ENCODE results near the gene DHX35. TPM values are rescaled to one million over a fixed set of nuclear protein-coding genes. Genes with fewer than 3 reads are reported as not detected.
"Not testable (repeated sequence)": the region's sequence is repeated elsewhere in the genome, so short reads cannot be mapped to it uniquely, and the experiment has no call there.

Gene DHX35
- total RNA-seq, 1 experiment from 2014 or later = 29.5 TPM

DNA sequence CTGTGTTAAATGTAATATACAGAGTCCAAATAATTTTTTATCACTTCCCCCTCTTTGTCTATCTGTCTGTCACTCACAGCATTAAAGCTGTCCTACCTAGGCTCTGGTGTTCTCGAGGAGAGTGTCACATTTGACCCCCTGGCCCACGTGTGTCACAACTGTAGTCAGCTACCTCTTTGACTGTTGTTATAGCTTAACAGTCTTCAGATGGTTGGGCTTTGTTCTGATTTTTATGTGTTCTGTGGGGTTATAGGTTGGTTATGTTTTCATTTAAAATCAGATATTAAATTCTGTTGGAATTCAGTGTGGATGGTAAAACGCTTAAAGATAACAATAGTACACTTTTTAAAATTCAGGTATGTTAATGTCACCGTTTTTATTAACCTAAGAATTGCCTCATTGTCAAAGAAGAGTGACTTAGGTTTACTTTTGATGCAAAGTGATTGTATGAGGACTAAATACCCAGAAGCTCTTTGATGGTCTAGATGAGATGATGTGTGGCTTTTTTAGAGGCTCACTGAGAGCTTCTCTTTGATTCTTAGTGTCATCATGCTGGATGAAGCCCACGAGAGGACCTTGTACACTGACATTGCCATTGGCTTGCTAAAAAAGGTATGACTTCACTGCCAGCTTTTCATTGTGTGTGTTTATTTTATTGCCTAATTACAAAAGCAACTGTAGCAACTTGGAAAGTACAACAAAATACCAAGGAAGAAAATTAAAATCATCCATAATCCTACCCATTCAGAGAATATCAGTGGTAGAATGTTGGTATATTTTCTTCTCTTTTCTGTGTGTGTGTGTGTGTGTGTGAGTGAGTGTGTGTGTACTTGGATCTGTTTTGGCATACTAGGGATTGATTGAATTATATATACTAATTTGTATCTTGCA is 29.9 kb downstream of the DHX35 start:
- intact Hi-C loops (cut with micrococcal nuclease; ENCODE audit: unreplicated experiment) = no loop called here
- Mint-ChIP-seq H3K36me3 (ENCODE audit: insufficient read depth, unreplicated experiment) (peaks cover 34% of the 10 kb centered on the region), H3K4me1 (ENCODE audit: low read depth, unreplicated experiment) (no peaks in the 10 kb centered on the region), H3K27ac (ENCODE audit: unreplicated experiment) (no peak overlapping the region), H3K4me3 (ENCODE audit: unreplicated experiment) (no peak overlapping the region), H3K9me3 (ENCODE audit: unreplicated experiment) (no peaks in the 10 kb centered on the region), H3K27me3 (ENCODE audit: insufficient read depth, unreplicated experiment) (no peaks in the 10 kb centered on the region)
- Histone ChIP-seq H3K4me1 (no peaks in the 10 kb centered on the region), H3K9me3 (no peaks in the 10 kb centered on the region), H3K27me3 (replicated peaks; ENCODE audit: control insufficient read depth, insufficient read depth, low read length) (no peaks in the 10 kb centered on the region), H3K4me3 (ENCODE audit: low read depth, low read length) (no peak overlapping the region), H3K36me3 (ENCODE audit: control insufficient read depth, insufficient read depth, low read length) (0 out of 2 replicates have a peak, but pooled peaks cover 4% of the 10 kb centered on the region)
- TF ChIP-seq, protein P1, sequence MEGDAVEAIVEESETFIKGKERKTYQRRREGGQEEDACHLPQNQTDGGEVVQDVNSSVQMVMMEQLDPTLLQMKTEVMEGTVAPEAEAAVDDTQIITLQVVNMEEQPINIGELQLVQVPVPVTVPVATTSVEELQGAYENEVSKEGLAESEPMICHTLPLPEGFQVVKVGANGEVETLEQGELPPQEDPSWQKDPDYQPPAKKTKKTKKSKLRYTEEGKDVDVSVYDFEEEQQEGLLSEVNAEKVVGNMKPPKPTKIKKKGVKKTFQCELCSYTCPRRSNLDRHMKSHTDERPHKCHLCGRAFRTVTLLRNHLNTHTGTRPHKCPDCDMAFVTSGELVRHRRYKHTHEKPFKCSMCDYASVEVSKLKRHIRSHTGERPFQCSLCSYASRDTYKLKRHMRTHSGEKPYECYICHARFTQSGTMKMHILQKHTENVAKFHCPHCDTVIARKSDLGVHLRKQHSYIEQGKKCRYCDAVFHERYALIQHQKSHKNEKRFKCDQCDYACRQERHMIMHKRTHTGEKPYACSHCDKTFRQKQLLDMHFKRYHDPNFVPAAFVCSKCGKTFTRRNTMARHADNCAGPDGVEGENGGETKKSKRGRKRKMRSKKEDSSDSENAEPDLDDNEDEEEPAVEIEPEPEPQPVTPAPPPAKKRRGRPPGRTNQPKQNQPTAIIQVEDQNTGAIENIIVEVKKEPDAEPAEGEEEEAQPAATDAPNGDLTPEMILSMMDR (IDR thresholded peaks at IDR 0.05; ENCODE audit: insufficient read depth in 1 of 2, low read depth in 1 of 2, low read length in 1 of 2, severe bottlenecking in 1 of 2, unreplicated experiment in 1 of 2) = no peak
- ChIA-PET POLR2A (no interaction called here), CTCF (no interaction called here)
- DNase-seq = no peak
- BruUV-seq (replicated peaks) = no TSS peak

DNA sequence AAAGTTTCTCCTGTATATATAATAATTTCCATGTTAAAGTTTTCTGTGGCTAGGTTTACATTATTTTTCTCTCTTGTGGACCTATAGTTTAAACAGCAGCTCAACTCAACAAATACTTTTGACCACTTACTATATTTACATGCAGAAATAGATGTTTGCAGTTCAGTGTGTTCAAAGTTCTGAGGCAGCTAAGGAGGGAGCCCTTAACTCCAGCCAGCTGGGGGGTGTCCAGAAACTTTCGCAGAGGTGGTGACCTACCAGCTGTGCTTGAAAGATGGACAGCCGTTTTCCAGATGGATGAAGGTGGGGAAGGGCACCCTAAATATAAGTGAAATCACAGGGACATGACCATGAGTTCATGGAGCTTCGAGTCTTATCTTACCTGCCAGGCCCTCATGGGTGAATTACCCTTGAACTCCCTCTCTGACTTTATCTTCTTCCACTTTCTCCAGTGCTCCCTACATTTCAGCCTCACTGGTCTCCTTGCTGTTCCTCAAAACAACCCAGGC is 33.4 kb downstream of the DHX35 start:
- TF ChIP-seq, protein P1 (IDR thresholded peaks at IDR 0.05; ENCODE audit: insufficient read depth in 1 of 2, low read depth in 1 of 2, low read length in 1 of 2, severe bottlenecking in 1 of 2, unreplicated experiment in 1 of 2) = no peak
- no peaks in the 10 kb centered on the region for H3K4me1 ChIP-seq
- H3K4me1 Mint-ChIP-seq (ENCODE audit: low read depth, unreplicated experiment) = no peaks in the 10 kb centered on the region
- intact Hi-C loops (cut with micrococcal nuclease; ENCODE audit: unreplicated experiment) = no loop called here
- BruUV-seq (replicated peaks) = no TSS peak
- DNase-seq = no peak
- no peaks in the 10 kb centered on the region for H3K27me3 ChIP-seq (replicated peaks; ENCODE audit: control insufficient read depth, insufficient read depth, low read length)
- no peaks in the 10 kb centered on the region for H3K9me3 ChIP-seq
- POLR2A ChIA-PET = no interaction called here
- H3K36me3 ChIP-seq (ENCODE audit: control insufficient read depth, insufficient read depth, low read length) = peaks cover 3% of the 10 kb centered on the region; the same call in 1 of the 2 replicates
- no peaks in the 10 kb centered on the region for H3K9me3 Mint-ChIP-seq (ENCODE audit: unreplicated experiment)
- H3K4me3 Mint-ChIP-seq (ENCODE audit: unreplicated experiment) = no peak overlapping the region
- CTCF ChIA-PET = no interaction called here
- H3K4me3 ChIP-seq (ENCODE audit: low read depth, low read length) = no peak overlapping the region
- no peaks in the 10 kb centered on the region for H3K27me3 Mint-ChIP-seq (ENCODE audit: insufficient read depth, unreplicated experiment)
- H3K36me3 Mint-ChIP-seq (ENCODE audit: insufficient read depth, unreplicated experiment) = peaks cover 33% of the 10 kb centered on the region
- no peak overlapping the region for H3K27ac Mint-ChIP-seq (ENCODE audit: unreplicated experiment)

DNA sequence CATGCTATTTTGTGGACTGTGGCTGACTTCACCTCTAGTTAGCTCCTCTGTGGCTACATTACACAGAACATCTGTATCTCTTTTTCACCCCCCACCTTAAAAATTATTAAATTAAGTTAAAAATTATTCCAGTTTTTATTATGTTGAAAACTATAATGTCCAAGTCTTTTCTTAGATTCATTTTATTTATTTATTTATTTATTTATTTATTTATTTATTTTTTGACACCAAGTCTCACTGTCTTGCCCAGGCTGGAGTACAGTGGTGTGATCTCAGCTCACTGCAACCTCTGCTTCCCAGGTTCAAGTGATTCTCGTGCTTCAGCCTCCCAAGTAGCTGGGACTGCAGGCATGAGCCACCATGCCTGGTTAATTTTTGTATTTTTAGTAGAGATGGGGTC is 34.7 kb downstream of the DHX35 start:
- H3K4me1 Mint-ChIP-seq (ENCODE audit: low read depth, unreplicated experiment); BruUV-seq (replicated peaks); H3K4me1 ChIP-seq; H3K27me3 ChIP-seq (replicated peaks; ENCODE audit: control insufficient read depth, insufficient read depth, low read length); intact Hi-C loops (cut with micrococcal nuclease; ENCODE audit: unreplicated experiment); H3K4me3 Mint-ChIP-seq (ENCODE audit: unreplicated experiment); H3K36me3 ChIP-seq (ENCODE audit: control insufficient read depth, insufficient read depth, low read length); H3K27ac Mint-ChIP-seq (ENCODE audit: unreplicated experiment); H3K4me3 ChIP-seq (ENCODE audit: low read depth, low read length); H3K9me3 Mint-ChIP-seq (ENCODE audit: unreplicated experiment); H3K27me3 Mint-ChIP-seq (ENCODE audit: insufficient read depth, unreplicated experiment); DNase-seq; H3K9me3 ChIP-seq; CTCF ChIA-PET: not testable (repeated sequence)
- POLR2A ChIA-PET = interaction anchor here (1.1 kb wide), 1 partner anchor 11 kb away, joined by 6 read pairs; no protein-coding TSS in a partner anchor
- H3K36me3 Mint-ChIP-seq (ENCODE audit: insufficient read depth, unreplicated experiment) = peaks cover 36% of the 10 kb centered on the region

Data from Caco-2 (cell line).